H1 (cell line): Measurements from ENCODE around the gene SLC26A1. TPM values are rescaled to one million over a fixed set of nuclear protein-coding genes. Genes with fewer than 3 reads are reported as not detected.

ENCODE experiments used
- EZH2 ChIP-seq: fragments of 200-600 bp; sonication (generic); IDR thresholded peaks from 2 replicates; pipeline ENCODE4 v1.7.1; 2012; ENCODE audit warnings: low read depth, mild to moderate bottlenecking, moderate library complexity, low read length, inconsistent platforms; ENCODE audit not compliant: severe bottlenecking
- TBP ChIP-seq: IDR thresholded peaks from 2 replicates; pipeline ENCODE4 v1.6.1; 2011; ENCODE audit warnings: low read depth, low read length, improper control_type of control experiment
- polyA plus RNA-seq, 7 experiments: library from polyadenylated mRNA; depleted of rRNA in 3 of 7; stranded (reverse) in 5 of 7; unstranded in 2 of 7; fragments of >200 nt in 5 of 7; fragments of 200-250 nt in 2 of 7; gene quantifications; 1 replicate in 5 of 7; 2 replicates in 1 of 7; 4 replicates in 1 of 7; pipeline versions ENCODE4 v1.2.1 to v1.2.3, GENCODE V29; 2011 to 2013; ENCODE audit warnings: missing spikeins in 2 of 7, mixed read lengths in 2 of 7
- total RNA-seq: library from RNA; stranded (reverse); fragmentation: NEBNext Ultra II Directional; extraction: Animal tissue kit (Norgen Biotek cat#: 25700); gene quantifications from 2 replicates; pipeline ENCODE4 v1.2.1, GENCODE V29; 2021

Gene SLC26A1
- total and polyA plus RNA-seq, 2 of the 8 experiments (the other 6 are each of a cell fraction or from before 2014, with no cell fraction given) = 0.11 TPM; not detected in 1

- TF ChIP-seq TBP (no peak), EZH2 (no peak)
These were observed 34.4 kb downstream of the SLC26A1 start (continued) for GRCh38 chr4:958696-959337.
